ENCODE results near the gene EIF3F. TPM values are rescaled to one million over a fixed set of nuclear protein-coding genes. Genes with fewer than 3 reads are reported as not detected.

EIF3F gene
- polyA plus RNA-seq, 2 of the 4 experiments (the other 2 are of a cell fraction), result 119 to 293 TPM

DNA sequence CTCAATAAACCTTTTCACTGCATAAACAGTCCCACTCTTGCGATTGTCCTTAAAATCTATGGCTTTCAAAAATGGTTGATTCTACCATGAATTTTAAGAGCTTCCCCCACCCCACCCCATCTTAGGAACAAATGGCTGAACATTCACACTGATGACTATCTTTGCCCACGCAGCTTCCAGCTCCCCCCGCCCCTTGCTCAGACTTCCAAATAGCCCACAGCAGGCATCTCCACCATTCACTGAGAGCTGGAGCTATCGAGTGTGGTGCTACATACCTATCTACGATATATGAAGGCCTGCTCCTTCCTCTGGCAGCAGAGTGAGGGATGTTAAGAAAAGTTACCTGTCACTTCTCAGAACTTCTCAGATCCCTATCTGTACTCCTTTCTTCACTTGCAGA, 26.7 kb downstream of the EIF3F start:
- Histone ChIP-seq H3K27ac (no peak overlapping the region), H3K4me1 (no peaks in the 10 kb centered on the region; the same call in 2 of the 3 replicates), H3K4me2 (no peak overlapping the region), H3K4me3 (no peak overlapping the region), H3K9me3 (no peaks in the 10 kb centered on the region)
- 57% methylated on average over 4 of the region's 5 CpGs for WGBS (ENCODE audit: missing lambda C conversion rate)
- ATAC-seq (no peak), DNase-seq (ENCODE audit: low read depth in 1 of 2, low spot score in 1 of 2) (no peak), FAIRE-seq (no peak)
- TF ChIP-seq ZC3H11A (IDR thresholded peaks at IDR 0.05), result no peak
- TF ChIP-seq, protein P1, sequence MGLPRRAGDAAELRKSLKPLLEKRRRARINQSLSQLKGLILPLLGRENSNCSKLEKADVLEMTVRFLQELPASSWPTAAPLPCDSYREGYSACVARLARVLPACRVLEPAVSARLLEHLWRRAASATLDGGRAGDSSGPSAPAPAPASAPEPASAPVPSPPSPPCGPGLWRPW (IDR thresholded peaks at IDR 0.05), result no peak
- no peak for TF ChIP-seq JUN (IDR thresholded peaks at IDR 0.05)
- TF ChIP-seq, protein P2, sequence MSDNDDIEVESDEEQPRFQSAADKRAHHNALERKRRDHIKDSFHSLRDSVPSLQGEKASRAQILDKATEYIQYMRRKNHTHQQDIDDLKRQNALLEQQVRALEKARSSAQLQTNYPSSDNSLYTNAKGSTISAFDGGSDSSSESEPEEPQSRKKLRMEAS (IDR thresholded peaks at IDR 0.05), result no peak
- TF ChIP-seq, protein P3, sequence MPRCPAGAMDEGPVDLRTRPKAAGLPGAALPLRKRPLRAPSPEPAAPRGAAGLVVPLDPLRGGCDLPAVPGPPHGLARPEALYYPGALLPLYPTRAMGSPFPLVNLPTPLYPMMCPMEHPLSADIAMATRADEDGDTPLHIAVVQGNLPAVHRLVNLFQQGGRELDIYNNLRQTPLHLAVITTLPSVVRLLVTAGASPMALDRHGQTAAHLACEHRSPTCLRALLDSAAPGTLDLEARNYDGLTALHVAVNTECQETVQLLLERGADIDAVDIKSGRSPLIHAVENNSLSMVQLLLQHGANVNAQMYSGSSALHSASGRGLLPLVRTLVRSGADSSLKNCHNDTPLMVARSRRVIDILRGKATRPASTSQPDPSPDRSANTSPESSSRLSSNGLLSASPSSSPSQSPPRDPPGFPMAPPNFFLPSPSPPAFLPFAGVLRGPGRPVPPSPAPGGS (IDR thresholded peaks at IDR 0.05), result no peak
- no peak for TF ChIP-seq CBX2 (IDR thresholded peaks at IDR 0.05; ENCODE audit: borderline replicate concordance, low read depth)
- no peak for TF ChIP-seq TP53 (CRISPR knock-in tag; IDR thresholded peaks at IDR 0.05)
- no peak for TF ChIP-seq ZNF302 (CRISPR knock-in tag; IDR thresholded peaks at IDR 0.05)
- TF ChIP-seq, protein P4, sequence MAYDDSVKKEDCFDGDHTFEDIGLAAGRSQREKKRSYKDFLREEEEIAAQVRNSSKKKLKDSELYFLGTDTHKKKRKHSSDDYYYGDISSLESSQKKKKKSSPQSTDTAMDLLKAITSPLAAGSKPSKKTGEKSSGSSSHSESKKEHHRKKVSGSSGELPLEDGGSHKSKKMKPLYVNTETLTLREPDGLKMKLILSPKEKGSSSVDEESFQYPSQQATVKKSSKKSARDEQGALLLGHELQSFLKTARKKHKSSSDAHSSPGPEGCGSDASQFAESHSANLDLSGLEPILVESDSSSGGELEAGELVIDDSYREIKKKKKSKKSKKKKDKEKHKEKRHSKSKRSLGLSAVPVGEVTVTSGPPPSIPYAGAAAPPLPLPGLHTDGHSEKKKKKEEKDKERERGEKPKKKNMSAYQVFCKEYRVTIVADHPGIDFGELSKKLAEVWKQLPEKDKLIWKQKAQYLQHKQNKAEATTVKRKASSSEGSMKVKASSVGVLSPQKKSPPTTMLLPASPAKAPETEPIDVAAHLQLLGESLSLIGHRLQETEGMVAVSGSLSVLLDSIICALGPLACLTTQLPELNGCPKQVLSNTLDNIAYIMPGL (CRISPR knock-in tag; IDR thresholded peaks at IDR 0.05; ENCODE audit: borderline replicate concordance), result no peak
- no peak for TF ChIP-seq HOXA7 (CRISPR knock-in tag; IDR thresholded peaks at IDR 0.05)
- TF ChIP-seq, protein P5, sequence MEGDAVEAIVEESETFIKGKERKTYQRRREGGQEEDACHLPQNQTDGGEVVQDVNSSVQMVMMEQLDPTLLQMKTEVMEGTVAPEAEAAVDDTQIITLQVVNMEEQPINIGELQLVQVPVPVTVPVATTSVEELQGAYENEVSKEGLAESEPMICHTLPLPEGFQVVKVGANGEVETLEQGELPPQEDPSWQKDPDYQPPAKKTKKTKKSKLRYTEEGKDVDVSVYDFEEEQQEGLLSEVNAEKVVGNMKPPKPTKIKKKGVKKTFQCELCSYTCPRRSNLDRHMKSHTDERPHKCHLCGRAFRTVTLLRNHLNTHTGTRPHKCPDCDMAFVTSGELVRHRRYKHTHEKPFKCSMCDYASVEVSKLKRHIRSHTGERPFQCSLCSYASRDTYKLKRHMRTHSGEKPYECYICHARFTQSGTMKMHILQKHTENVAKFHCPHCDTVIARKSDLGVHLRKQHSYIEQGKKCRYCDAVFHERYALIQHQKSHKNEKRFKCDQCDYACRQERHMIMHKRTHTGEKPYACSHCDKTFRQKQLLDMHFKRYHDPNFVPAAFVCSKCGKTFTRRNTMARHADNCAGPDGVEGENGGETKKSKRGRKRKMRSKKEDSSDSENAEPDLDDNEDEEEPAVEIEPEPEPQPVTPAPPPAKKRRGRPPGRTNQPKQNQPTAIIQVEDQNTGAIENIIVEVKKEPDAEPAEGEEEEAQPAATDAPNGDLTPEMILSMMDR (IDR thresholded peaks at IDR 0.05), result no peak
- no peak for TF ChIP-seq BHLHE40 (IDR thresholded peaks at IDR 0.05; ENCODE audit: low read depth, low read length)
- no peak for TF ChIP-seq KDM5A (IDR thresholded peaks at IDR 0.05)
- no peak for TF ChIP-seq POLR2AphosphoS2 (conservative IDR thresholded peaks at IDR 0.05; ENCODE audit: low read length)
- no peak for TF ChIP-seq ESRRA (IDR thresholded peaks at IDR 0.05; ENCODE audit: borderline replicate concordance, low read length)
- no peak for TF ChIP-seq RAD21 (conservative IDR thresholded peaks at IDR 0.05 in 1 of 2, IDR thresholded peaks at IDR 0.05 in 1 of 2)
- TF ChIP-seq POLR2A (IDR thresholded peaks at IDR 0.05; ENCODE audit: low read length), result no peak
- TF ChIP-seq, protein P6, sequence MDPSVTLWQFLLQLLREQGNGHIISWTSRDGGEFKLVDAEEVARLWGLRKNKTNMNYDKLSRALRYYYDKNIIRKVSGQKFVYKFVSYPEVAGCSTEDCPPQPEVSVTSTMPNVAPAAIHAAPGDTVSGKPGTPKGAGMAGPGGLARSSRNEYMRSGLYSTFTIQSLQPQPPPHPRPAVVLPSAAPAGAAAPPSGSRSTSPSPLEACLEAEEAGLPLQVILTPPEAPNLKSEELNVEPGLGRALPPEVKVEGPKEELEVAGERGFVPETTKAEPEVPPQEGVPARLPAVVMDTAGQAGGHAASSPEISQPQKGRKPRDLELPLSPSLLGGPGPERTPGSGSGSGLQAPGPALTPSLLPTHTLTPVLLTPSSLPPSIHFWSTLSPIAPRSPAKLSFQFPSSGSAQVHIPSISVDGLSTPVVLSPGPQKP (IDR thresholded peaks at IDR 0.05; ENCODE audit: low read depth, low read length), result no peak
- ChIA-PET CTCF (interaction anchor here (3.4 to 7.0 kb wide), 3 partner anchors 19 to 85 kb away, joined by 28 to 55 read pairs (median 43); no protein-coding TSS in a partner anchor), POLR2A (no interaction called here)

GRCh38 chr11:8015753-8016239, 28.7 kb downstream of the EIF3F start:
- Histone ChIP-seq H3K4me3 (no peak overlapping the region), H3K4me2 (no peak overlapping the region), H3K4me1 (no peaks in the 10 kb centered on the region; the same call in 2 of the 3 replicates), H3K9me3 (no peaks in the 10 kb centered on the region), H3K27ac (no peak overlapping the region)
- FAIRE-seq (no peak), ATAC-seq (no peak), DNase-seq (ENCODE audit: low read depth in 1 of 2, low spot score in 1 of 2) (no peak)
- ChIA-PET POLR2A (interaction anchor here (0.7 kb wide), 1 partner anchor 29 kb away, joined by 3 read pairs; the partner anchor contains the start of gene EIF3F), CTCF (interaction anchor here (0.9 to 8.5 kb wide), 6 partner anchors 9 to 83 kb away, joined by 4 to 112 read pairs (median 36); no protein-coding TSS in a partner anchor)
- 10% methylated on average over 4 of the region's 4 CpGs for WGBS (ENCODE audit: missing lambda C conversion rate)
- TF ChIP-seq HEYL (CRISPR knock-in tag; IDR thresholded peaks at IDR 0.05), result no peak
- TF ChIP-seq PHF8 (IDR thresholded peaks at IDR 0.05; ENCODE audit: borderline replicate concordance, low read depth), result no peak
- no peak for TF ChIP-seq JUNB (IDR thresholded peaks at IDR 0.05)
- TF ChIP-seq CHD2 (IDR thresholded peaks at IDR 0.05; ENCODE audit: low read length, partially characterized antibody), result no peak
- no peak for TF ChIP-seq TFCP2L1 (CRISPR knock-in tag; IDR thresholded peaks at IDR 0.05)
- TF ChIP-seq NR3C1 (IDR thresholded peaks at IDR 0.05), result no peak
- TF ChIP-seq CEBPB (IDR thresholded peaks at IDR 0.05), result no peak
- no peak for TF ChIP-seq SMC3 (IDR thresholded peaks at IDR 0.05)
- TF ChIP-seq USF2 (IDR thresholded peaks at IDR 0.05), result no peak
- TF ChIP-seq RCOR1 (IDR thresholded peaks at IDR 0.05; ENCODE audit: low read depth, low read length), result no peak
- no peak for TF ChIP-seq RFX5 (IDR thresholded peaks at IDR 0.05)
- TF ChIP-seq ESRRA (IDR thresholded peaks at IDR 0.05; ENCODE audit: borderline replicate concordance, low read length), result no peak
- no peak for TF ChIP-seq HOXA7 (CRISPR knock-in tag; IDR thresholded peaks at IDR 0.05)
- TF ChIP-seq ZNF302 (CRISPR knock-in tag; IDR thresholded peaks at IDR 0.05), result no peak
- TF ChIP-seq RNF2 (IDR thresholded peaks at IDR 0.05; ENCODE audit: borderline replicate concordance, low read depth), result no peak
- no peak for TF ChIP-seq ZFP36 (IDR thresholded peaks at IDR 0.05; ENCODE audit: borderline replicate concordance, partially characterized antibody)
- TF ChIP-seq FOSL2 (IDR thresholded peaks at IDR 0.05), result no peak
- no peak for TF ChIP-seq FOSL2 (CRISPR knock-in tag; IDR thresholded peaks at IDR 0.05)

Data from A549 (cell line).